ENCODE data around the gene PSMF1. TPM values are rescaled to one million over a fixed set of nuclear protein-coding genes. Genes with fewer than 3 reads are reported as not detected.

PSMF1 gene
- 131 TPM for total RNA-seq
- long read RNA-seq, full-length matches to known transcripts = 157 of 195 reads
- long read RNA-seq, partial matches to known transcripts = 11 of 195 reads
- long read RNA-seq, other reads (novel, unspliced or antisense) = 27 of 195 reads

- peak; percentile 99 for ATAC-seq
These were observed at the start of gene PSMF1 for GRCh38 chr20:1118336-1119127. PSMF1 (plus strand) TSS chr20:1118602; CDS start chr20:1118774, 172 bp downstream.

GRCh38 chr20:1072258-1072657, 46.1 kb upstream of the PSMF1 start:
- H3K4me1 ChIP-seq = no peaks in the 10 kb centered on the region
- intact Hi-C loops (cut with DNase I) = no loop called here
- H3K9me3 ChIP-seq = no peaks in the 10 kb centered on the region
- no peak for TF ChIP-seq CTCF (IDR thresholded peaks at IDR 0.05)
- no peak overlapping the region for H3K4me3 ChIP-seq
- no peak overlapping the region for H3K27ac ChIP-seq
- no peaks in the 10 kb centered on the region for H3K36me3 ChIP-seq
- no peak for ATAC-seq
- DNase-seq = no peak
- no peaks in the 10 kb centered on the region for H3K27me3 ChIP-seq (ENCODE audit: low read depth)

More at GRCh38 chr20:1118336-1119127, at the start of gene PSMF1:
- Histone ChIP-seq H3K4me1 (peaks cover 53% of the 10 kb centered on the region), H3K27me3 (ENCODE audit: low read depth) (no peaks in the 10 kb centered on the region), H3K36me3 (peaks cover 22% of the 10 kb centered on the region), H3K27ac (peak within 1 kb of the TSS; percentile 84), H3K9me3 (no peaks in the 10 kb centered on the region), H3K4me3 (peak within 1 kb of the TSS; percentile 99)
- TF ChIP-seq CTCF (IDR thresholded peaks at IDR 0.05) = no peak
- peak; percentile 97 for DNase-seq
- intact Hi-C loops (cut with DNase I) = no loop called here

- DNase-seq (no peak), ATAC-seq (peak; percentile 11 to 47)
- intact Hi-C loops (cut with DNase I) = no loop called here
- Histone ChIP-seq H3K27me3 (ENCODE audit: low read depth) (no peaks in the 10 kb centered on the region), H3K9me3 (no peaks in the 10 kb centered on the region), H3K36me3 (no peaks in the 10 kb centered on the region), H3K4me3 (no peak overlapping the region), H3K27ac (no peak overlapping the region), H3K4me1 (no peaks in the 10 kb centered on the region)
- no peak for TF ChIP-seq CTCF (IDR thresholded peaks at IDR 0.05)
These were observed 42.8 kb upstream of the PSMF1 start for GRCh38 chr20:1075616-1076015.

GRCh38 chr20:1081891-1082290, 36.5 kb upstream of the PSMF1 start:
- no peak for DNase-seq
- no peaks in the 10 kb centered on the region for H3K27me3 ChIP-seq (ENCODE audit: low read depth)
- no peaks in the 10 kb centered on the region for H3K36me3 ChIP-seq
- no peaks in the 10 kb centered on the region for H3K4me1 ChIP-seq
- no peak for TF ChIP-seq CTCF (IDR thresholded peaks at IDR 0.05)
- no peak overlapping the region for H3K4me3 ChIP-seq
- H3K27ac ChIP-seq = no peak overlapping the region
- H3K9me3 ChIP-seq = no peaks in the 10 kb centered on the region
- intact Hi-C loops (cut with DNase I) = no loop called here
- peak; percentile 11 to 16 for ATAC-seq

GRCh38 chr20:1083431-1084080, 34.8 kb upstream of the PSMF1 start:
- no peak for TF ChIP-seq CTCF (IDR thresholded peaks at IDR 0.05)
- Histone ChIP-seq H3K27me3 (ENCODE audit: low read depth) (no peaks in the 10 kb centered on the region), H3K36me3 (no peaks in the 10 kb centered on the region), H3K4me3 (no peak overlapping the region), H3K27ac (no peak overlapping the region), H3K4me1 (no peaks in the 10 kb centered on the region), H3K9me3 (no peaks in the 10 kb centered on the region)
- intact Hi-C loops (cut with DNase I) = no loop called here
- no peak for DNase-seq
- ATAC-seq = no peak
